H1 (cell line): Measurements from ENCODE around the gene DDHD1. TPM values are rescaled to one million over a fixed set of nuclear protein-coding genes. Genes with fewer than 3 reads are reported as not detected.

ENCODE experiments used
- BRCA1 ChIP-seq: IDR thresholded peaks from 2 replicates; pipeline ENCODE4 v1.6.1; 2012; ENCODE audit warnings: low read depth, low read length, improper control_type of control experiment
- RNF2 ChIP-seq: fragments of 200-900, 300-1000 bp; sonication (generic); IDR thresholded peaks from 2 replicates; pipeline ENCODE4 v1.7.1; 2016; ENCODE audit warnings: borderline replicate concordance, low read depth, mild to moderate bottlenecking, antibody characterized with exemption, low read length; ENCODE audit not compliant: poor library complexity, severe bottlenecking; ENCODE audit errors: missing control alignments
- SIN3A ChIP-seq, 2 experiments: IDR thresholded peaks in 1 of 2; conservative IDR thresholded peaks in 1 of 2; 2 replicates each; pipeline ENCODE4 v1.6.1; 2011 to 2012; ENCODE audit warnings: low read length in 2 of 2, improper control_type of control experiment in 1 of 2, low read depth in 1 of 2, mild to moderate bottlenecking in 1 of 2
- polyA plus RNA-seq, 7 experiments: library from polyadenylated mRNA; depleted of rRNA in 3 of 7; stranded (reverse) in 5 of 7; unstranded in 2 of 7; fragments of >200 nt in 5 of 7; fragments of 200-250 nt in 2 of 7; gene quantifications; 1 replicate in 5 of 7; 2 replicates in 1 of 7; 4 replicates in 1 of 7; pipeline versions ENCODE4 v1.2.1 to v1.2.3, GENCODE V29; 2011 to 2013; ENCODE audit warnings: missing spikeins in 2 of 7, mixed read lengths in 2 of 7
- total RNA-seq: library from RNA; stranded (reverse); fragmentation: NEBNext Ultra II Directional; extraction: Animal tissue kit (Norgen Biotek cat#: 25700); gene quantifications from 2 replicates; pipeline ENCODE4 v1.2.1, GENCODE V29; 2021
- TF ChIP-seq, protein P1 (sequence below), 3 experiments: IDR thresholded peaks; 1 replicate in 2 of 3; 2 replicates in 1 of 3; pipeline versions ENCODE4 v1.5.1 to v1.6.1; 2011; ENCODE audit warnings: low read length in 3 of 3, mild to moderate bottlenecking in 3 of 3, inconsistent platforms in 2 of 3, low read depth in 1 of 3, moderate library complexity in 1 of 3; ENCODE audit not compliant: insufficient read depth in 1 of 3; ENCODE audit errors: control extremely low read depth in 1 of 3
- TF ChIP-seq, protein P2 (sequence below): IDR thresholded peaks from 2 replicates; pipeline ENCODE4 v1.6.1; 2011; ENCODE audit warnings: low read depth, mild to moderate bottlenecking, low read length; ENCODE audit not compliant: insufficient read depth

The DDHD1 gene
- total and polyA plus RNA-seq, 2 of the 8 experiments (the other 6 are each of a cell fraction or from before 2014, with no cell fraction given): 3.6 to 16.0 TPM

DNA sequence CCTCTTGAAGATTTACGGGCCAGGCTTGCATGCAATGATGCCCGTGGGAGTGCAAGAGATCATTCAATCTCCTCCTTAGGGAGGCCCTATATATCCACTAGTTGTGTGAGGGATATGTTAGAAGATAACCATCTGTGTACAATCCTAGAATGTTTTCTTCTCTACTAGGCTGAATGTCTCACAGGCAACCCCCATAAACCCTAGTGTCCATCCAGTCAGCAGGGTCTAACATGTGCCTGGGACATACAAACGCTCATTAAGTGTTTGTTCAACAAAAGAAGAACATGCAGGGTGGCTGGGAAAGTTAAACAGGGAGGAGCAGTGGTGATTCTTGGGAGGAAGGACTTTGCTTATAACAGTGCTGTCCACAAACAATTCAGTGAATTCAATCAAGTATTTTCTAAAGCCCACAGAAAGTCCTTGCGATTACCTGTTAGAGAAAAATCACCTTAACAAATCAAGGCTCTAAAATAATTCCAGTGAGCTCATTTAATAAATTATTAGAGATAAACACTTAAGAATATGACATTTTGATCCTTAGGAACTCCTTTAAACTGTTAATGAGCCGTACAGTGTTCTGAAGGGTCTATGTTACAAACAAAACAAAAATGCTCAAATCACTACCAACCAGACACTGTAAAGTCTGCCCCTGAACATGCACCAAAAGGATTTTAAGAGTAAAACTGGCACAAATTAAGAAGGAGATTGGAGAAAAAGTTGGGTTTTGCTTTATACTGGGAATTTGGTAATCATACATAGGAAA lies 105.6 kb downstream of the DDHD1 start (continued):
- TF ChIP-seq, protein P1, sequence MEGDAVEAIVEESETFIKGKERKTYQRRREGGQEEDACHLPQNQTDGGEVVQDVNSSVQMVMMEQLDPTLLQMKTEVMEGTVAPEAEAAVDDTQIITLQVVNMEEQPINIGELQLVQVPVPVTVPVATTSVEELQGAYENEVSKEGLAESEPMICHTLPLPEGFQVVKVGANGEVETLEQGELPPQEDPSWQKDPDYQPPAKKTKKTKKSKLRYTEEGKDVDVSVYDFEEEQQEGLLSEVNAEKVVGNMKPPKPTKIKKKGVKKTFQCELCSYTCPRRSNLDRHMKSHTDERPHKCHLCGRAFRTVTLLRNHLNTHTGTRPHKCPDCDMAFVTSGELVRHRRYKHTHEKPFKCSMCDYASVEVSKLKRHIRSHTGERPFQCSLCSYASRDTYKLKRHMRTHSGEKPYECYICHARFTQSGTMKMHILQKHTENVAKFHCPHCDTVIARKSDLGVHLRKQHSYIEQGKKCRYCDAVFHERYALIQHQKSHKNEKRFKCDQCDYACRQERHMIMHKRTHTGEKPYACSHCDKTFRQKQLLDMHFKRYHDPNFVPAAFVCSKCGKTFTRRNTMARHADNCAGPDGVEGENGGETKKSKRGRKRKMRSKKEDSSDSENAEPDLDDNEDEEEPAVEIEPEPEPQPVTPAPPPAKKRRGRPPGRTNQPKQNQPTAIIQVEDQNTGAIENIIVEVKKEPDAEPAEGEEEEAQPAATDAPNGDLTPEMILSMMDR (IDR thresholded peaks at IDR 0.05; ENCODE audit: control extremely low read depth in 1 of 3, insufficient read depth in 1 of 3, low read depth in 1 of 3, low read length in 3 of 3): no peak
- TF ChIP-seq, protein P2, sequence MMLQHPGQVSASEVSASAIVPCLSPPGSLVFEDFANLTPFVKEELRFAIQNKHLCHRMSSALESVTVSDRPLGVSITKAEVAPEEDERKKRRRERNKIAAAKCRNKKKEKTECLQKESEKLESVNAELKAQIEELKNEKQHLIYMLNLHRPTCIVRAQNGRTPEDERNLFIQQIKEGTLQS: no peak
- no peak for TF ChIP-seq BRCA1
- no peak for TF ChIP-seq SIN3A (conservative IDR thresholded peaks at IDR 0.05 in 1 of 2, IDR thresholded peaks at IDR 0.05 in 1 of 2; ENCODE audit: low read depth in 1 of 2, low read length in 2 of 2)
- TF ChIP-seq RNF2: no peak
